Uterus (tissue), 4 donors: Measurements from ENCODE around the gene AFAP1L1. TPM values are rescaled to one million over a fixed set of nuclear protein-coding genes. Genes with fewer than 3 reads are reported as not detected.

Experiments used
- DNase-seq, 2 donors: peaks; one replicate each; pipeline ENCODE4 v3.0.0-alpha.2; 2019 to 2020
- H3K27ac ChIP-seq, 2 donors: fragments of 200-600 bp; sonication (generic); 1 replicate in 1 of 2; 2 replicates in 1 of 2; pipeline ENCODE4 v1.5.1; 2016 to 2018
- H3K27me3 ChIP-seq, 2 donors: fragments of 200-600 bp; sonication (generic); one replicate each; pipeline ENCODE4 v1.5.1; 2018 to 2019; ENCODE audit warnings: control low read depth in 1 of 2
- H3K36me3 ChIP-seq, 2 donors: fragments of 200-600 bp; sonication (generic); one replicate each; pipeline ENCODE4 v1.5.1; 2019; ENCODE audit warnings: control low read depth in 1 of 2
- H3K4me1 ChIP-seq, 2 donors: fragments of 200-600 bp; sonication (generic); one replicate each; pipeline ENCODE4 v1.5.1; 2018 to 2019; ENCODE audit warnings: control low read depth in 1 of 2
- H3K4me3 ChIP-seq, 2 donors: fragments of 200-600 bp; sonication (generic); 1 replicate in 1 of 2; 2 replicates in 1 of 2; pipeline ENCODE4 v1.5.1; 2018 to 2019; ENCODE audit warnings: mild to moderate bottlenecking in 1 of 2
- H3K9me3 ChIP-seq, 2 donors: fragments of 200-600 bp; sonication (generic); one replicate each; pipeline ENCODE4 v1.5.1; 2019; ENCODE audit warnings: control low read depth in 1 of 2
- POLR2A ChIP-seq, 2 donors: fragments of 450-650 bp; IDR thresholded peaks; one replicate each; pipeline ENCODE4 v1.6.1; 2016; ENCODE audit warnings: antibody characterized with exemption in 2 of 2, mild to moderate bottlenecking in 1 of 2, moderate library complexity in 1 of 2
- intact Hi-C: fragments of 100-400 bp; cut with DNase I; formaldehyde crosslinking; loops from one replicate; pipeline ENCODE4 v1.15.1; 2023; ENCODE audit warnings: low total_unique reads
- total RNA-seq, 4 donors: library from RNA; depleted of rRNA in 3 of 4; stranded (reverse); fragments of >200 nt in 3 of 4; gene quantifications; one replicate each; pipeline versions ENCODE4 v1.1.0 to v1.2.4, GENCODE V29; 2014 to 2023
- TF ChIP-seq, protein P1 (sequence below), 4 experiments: fragments of 200-600 bp in 2 of 4; fragments of 450-650 bp in 2 of 4; sonication (generic) in 2 of 4; IDR thresholded peaks; one replicate each; pipeline ENCODE4 v1.5.1; 2016 to 2019; ENCODE audit warnings: antibody characterized with exemption in 4 of 4, mild to moderate bottlenecking in 2 of 4, moderate library complexity in 1 of 4
- donor health status: DM: yes; HTN: yes; CAD: no.

Gene AFAP1L1
- total RNA-seq, 4 donors from 2014 or later: 5.3 to 26.9 (median 24.6) TPM

DNA sequence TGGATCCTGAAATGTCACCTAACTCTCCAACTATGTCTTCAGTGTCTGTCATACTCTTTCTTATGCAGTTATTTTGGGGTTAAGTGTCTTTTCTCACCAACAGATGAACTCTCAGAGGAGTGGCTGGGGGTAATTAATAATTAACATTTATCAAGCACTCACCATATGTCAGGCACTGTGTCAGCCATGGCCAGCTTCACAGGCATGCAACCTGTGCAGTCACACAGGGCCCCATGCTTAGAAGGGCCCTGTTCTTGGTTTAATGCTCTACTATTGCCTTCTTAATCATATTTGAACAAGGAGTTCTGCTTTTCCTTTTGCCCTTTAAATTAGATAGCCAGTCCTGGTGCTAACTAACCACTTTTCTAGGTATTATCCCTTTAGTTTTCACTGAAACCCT lies 70.2 kb downstream of the AFAP1L1 start:
- Histone ChIP-seq H3K27me3 (no peaks in the 10 kb centered on the region), H3K4me3 (no peak overlapping the region), H3K9me3 (no peaks in the 10 kb centered on the region), H3K36me3 (no peaks in the 10 kb centered on the region), H3K27ac (no peak overlapping the region), H3K4me1 (peaks cover 0 to 4% of the 10 kb centered on the region in 2 donors)
- intact Hi-C loops: no loop called here
- no peak for TF ChIP-seq POLR2A (IDR thresholded peaks at IDR 0.05)
- TF ChIP-seq, protein P1, sequence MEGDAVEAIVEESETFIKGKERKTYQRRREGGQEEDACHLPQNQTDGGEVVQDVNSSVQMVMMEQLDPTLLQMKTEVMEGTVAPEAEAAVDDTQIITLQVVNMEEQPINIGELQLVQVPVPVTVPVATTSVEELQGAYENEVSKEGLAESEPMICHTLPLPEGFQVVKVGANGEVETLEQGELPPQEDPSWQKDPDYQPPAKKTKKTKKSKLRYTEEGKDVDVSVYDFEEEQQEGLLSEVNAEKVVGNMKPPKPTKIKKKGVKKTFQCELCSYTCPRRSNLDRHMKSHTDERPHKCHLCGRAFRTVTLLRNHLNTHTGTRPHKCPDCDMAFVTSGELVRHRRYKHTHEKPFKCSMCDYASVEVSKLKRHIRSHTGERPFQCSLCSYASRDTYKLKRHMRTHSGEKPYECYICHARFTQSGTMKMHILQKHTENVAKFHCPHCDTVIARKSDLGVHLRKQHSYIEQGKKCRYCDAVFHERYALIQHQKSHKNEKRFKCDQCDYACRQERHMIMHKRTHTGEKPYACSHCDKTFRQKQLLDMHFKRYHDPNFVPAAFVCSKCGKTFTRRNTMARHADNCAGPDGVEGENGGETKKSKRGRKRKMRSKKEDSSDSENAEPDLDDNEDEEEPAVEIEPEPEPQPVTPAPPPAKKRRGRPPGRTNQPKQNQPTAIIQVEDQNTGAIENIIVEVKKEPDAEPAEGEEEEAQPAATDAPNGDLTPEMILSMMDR (IDR thresholded peaks at IDR 0.05): no peak
- no peak for DNase-seq

DNA sequence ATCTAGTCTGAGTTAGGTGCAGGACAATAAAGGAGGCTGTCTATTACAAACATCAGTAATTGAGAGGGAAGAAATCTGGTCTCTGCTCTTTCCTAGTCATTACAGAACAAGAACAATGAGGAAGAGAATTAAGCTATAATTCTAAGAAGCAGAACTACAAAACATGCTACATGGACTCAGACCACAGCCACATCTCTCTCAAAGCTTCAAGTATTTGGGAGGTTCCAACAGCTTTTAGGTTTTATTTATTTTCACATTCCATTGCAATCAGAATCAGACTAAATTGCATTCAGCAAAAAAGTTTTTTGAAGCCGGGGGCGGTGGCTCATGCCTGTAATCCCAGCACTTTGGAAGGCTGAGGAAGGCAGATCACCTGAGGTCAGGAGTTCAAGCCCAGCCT lies 72.5 kb downstream of the AFAP1L1 start:
- Histone ChIP-seq H3K4me1 (peaks cover 4 to 7% of the 10 kb centered on the region in 2 donors), H3K27me3 (no peaks in the 10 kb centered on the region), H3K4me3 (no peak overlapping the region), H3K36me3 (no peaks in the 10 kb centered on the region), H3K9me3 (no peaks in the 10 kb centered on the region), H3K27ac (peak overlapping the region; percentile 86 to 88)
- TF ChIP-seq, protein P1 (IDR thresholded peaks at IDR 0.05): no peak
- no peak for TF ChIP-seq POLR2A (IDR thresholded peaks at IDR 0.05)
- DNase-seq: no peak
- intact Hi-C loops: no loop called here

DNA sequence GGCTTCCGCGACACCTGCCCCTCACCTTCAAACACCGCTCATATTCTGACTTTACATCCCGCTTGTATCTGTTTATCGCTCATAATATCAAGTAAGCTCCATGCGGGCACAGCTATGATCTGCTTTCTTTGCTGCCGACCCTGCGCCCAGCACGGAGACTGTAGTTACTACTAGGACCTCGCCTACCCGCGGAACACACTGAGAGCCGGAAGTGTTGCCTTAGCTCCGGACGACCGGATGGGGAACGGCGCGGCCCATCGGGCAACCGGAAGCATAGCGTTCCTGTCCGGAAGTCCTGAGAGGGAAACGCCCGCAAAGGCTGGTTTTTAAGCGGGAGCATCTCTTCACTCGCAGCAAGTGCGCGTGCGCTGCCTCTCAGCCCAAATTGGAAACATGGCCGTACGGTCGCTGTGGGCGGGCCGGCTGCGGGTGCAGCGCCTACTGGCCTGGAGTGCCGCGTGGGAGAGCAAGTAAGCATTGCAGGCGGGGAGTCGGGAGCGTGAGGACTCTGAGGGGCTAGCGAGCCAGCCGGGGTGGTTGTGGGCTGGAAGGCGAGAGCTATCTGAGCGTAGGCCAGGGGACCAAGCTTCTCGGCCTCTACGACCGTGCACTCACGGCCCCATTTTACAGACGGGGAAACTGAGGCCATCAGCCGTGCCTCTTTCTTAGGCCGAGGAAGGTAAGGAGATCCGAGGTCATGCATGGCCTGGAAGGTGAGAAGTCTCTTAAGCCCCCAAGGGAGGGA lies 73.7 kb downstream of the AFAP1L1 start, which contains the start of gene GRPEL2:
TSS of gene GRPEL2 (plus strand) at position 353 of the 745 bp plus-strand sequence. CDS start at position 394, 41 bp downstream.
- H3K4me1 ChIP-seq: peaks cover 4 to 7% of the 10 kb centered on the region in 2 donors
- no peaks in the 10 kb centered on the region for H3K27me3 ChIP-seq
- H3K4me3 ChIP-seq: peak within 1 kb of the TSS; percentile 55 to 85
- no peaks in the 10 kb centered on the region for H3K36me3 ChIP-seq
- H3K9me3 ChIP-seq: no peaks in the 10 kb centered on the region
- TF ChIP-seq, protein P1 (IDR thresholded peaks at IDR 0.05): no peak
- TF ChIP-seq POLR2A (IDR thresholded peaks at IDR 0.05): peak; percentile 63 to 69
- peak; percentile 95 to 96 for DNase-seq
- H3K27ac ChIP-seq: peak within 1 kb of the TSS; percentile 86 to 88
- intact Hi-C loops: no loop called here

DNA sequence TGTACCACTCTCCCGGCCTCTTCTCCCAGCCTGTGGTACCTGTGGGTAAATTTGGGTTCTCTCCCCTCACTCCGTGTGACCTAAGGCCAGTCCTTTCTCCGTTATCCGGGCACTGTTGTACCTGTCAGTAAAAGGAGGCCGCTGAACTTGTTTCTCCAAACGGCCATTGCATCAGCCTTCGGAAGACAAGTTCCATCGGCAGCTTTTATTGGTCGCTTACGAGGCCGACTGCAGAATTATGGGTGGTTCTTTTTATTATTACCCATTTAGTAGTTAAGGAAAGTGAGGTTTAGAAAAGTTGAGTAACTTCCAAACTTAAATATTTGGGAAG lies 74.2 kb downstream of the AFAP1L1 start:
- intact Hi-C loops: no loop called here
- peaks cover 4 to 7% of the 10 kb centered on the region in 2 donors for H3K4me1 ChIP-seq
- no peaks in the 10 kb centered on the region for H3K36me3 ChIP-seq
- H3K4me3 ChIP-seq: peak overlapping the region; percentile 55 to 85
- H3K9me3 ChIP-seq: no peaks in the 10 kb centered on the region
- TF ChIP-seq POLR2A (IDR thresholded peaks at IDR 0.05): no peak
- TF ChIP-seq, protein P1 (IDR thresholded peaks at IDR 0.05): no peak
- peak overlapping the region; percentile 86 to 88 for H3K27ac ChIP-seq
- H3K27me3 ChIP-seq: no peaks in the 10 kb centered on the region
- no peak for DNase-seq

DNA sequence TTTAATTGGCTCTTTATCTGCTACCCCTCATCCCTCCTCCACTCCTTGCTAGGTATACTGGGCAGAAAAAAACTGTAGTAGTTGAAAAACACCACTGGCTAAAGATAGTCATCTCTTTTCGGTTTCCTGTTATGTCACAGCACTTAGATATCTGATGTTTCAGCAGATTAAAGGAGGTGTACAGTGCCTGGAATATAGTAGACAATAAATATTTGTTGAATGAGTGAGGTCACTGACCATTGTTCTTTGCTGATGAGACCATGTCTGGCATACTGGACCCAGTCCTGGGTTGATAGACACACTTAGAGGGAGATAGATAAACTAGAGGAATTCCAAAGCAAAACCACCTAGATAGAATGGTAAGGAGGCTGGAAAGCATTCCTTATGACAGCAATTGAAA lies 76.9 kb downstream of the AFAP1L1 start:
- H3K27me3 ChIP-seq: no peaks in the 10 kb centered on the region
- H3K27ac ChIP-seq: no peak overlapping the region
- no peak overlapping the region for H3K4me3 ChIP-seq
- peaks cover 4 to 7% of the 10 kb centered on the region in 2 donors for H3K4me1 ChIP-seq
- intact Hi-C loops: no loop called here
- H3K36me3 ChIP-seq: no peaks in the 10 kb centered on the region
- TF ChIP-seq, protein P1 (IDR thresholded peaks at IDR 0.05): no peak
- no peak for TF ChIP-seq POLR2A (IDR thresholded peaks at IDR 0.05)
- no peaks in the 10 kb centered on the region for H3K9me3 ChIP-seq
- no peak for DNase-seq
